ENCODE data around the gene SAP25. TPM values are rescaled to one million over a fixed set of nuclear protein-coding genes. Genes with fewer than 3 reads are reported as not detected.
A peak's percentile ranks its signal among the peaks of the same experiment; 100 is the strongest.

Gene SAP25
- total RNA-seq, 1 donor from 2014 or later = not detected

GRCh38 chr7:100607111-100607510 is 33.4 kb upstream of the SAP25 start:
- peaks cover 5% of the 10 kb centered on the region for H4K20me1 ChIP-seq (ENCODE audit: low read depth)
- H3F3A ChIP-seq (ENCODE audit: low read depth) = peaks cover 50% of the 10 kb centered on the region
- no peak overlapping the region for H3K9ac ChIP-seq
- H3K79me2 ChIP-seq (ENCODE audit: low read depth) = no peaks in the 10 kb centered on the region
- DNase-seq (ENCODE audit: low spot score) = no peak
- peaks cover 30% of the 10 kb centered on the region for H3K27me3 ChIP-seq
- H3K4me3 Mint-ChIP-seq = peak overlapping the region; percentile 36
- no peak overlapping the region for H2AFZ ChIP-seq (replicated peaks)
- H3K36me3 Mint-ChIP-seq = no peaks in the 10 kb centered on the region
- peaks cover 25% of the 10 kb centered on the region for H3K4me1 ChIP-seq
- no peaks in the 10 kb centered on the region for H3K36me3 ChIP-seq
- peaks cover 34% of the 10 kb centered on the region for H3K4me1 Mint-ChIP-seq
- no peaks in the 10 kb centered on the region for H3K9me3 Mint-ChIP-seq
- TF ChIP-seq EZH2phosphoT487 (IDR thresholded peaks at IDR 0.05) (no peak), CTCF (IDR thresholded peaks at IDR 0.05) (no peak), EZH2 (IDR thresholded peaks at IDR 0.05) (no peak)
- no peak overlapping the region for H3K27ac Mint-ChIP-seq
- no peaks in the 10 kb centered on the region for H3K9me3 ChIP-seq (ENCODE audit: low read depth)
- H3K4me3 ChIP-seq = no peak overlapping the region
- peaks cover 18% of the 10 kb centered on the region for H3K27me3 Mint-ChIP-seq (ENCODE audit: insufficient read depth, low read depth)
- no peak overlapping the region for H3K27ac ChIP-seq
- no peak overlapping the region for H3K4me2 ChIP-seq

- H3K4me1 Mint-ChIP-seq = peaks cover 36% of the 10 kb centered on the region
Measured at GRCh38 chr7:100606313-100606712, 32.6 kb upstream of the SAP25 start.

GRCh38 chr7:100604976-100605911 is 31.5 kb upstream of the SAP25 start:
- H3K79me2 ChIP-seq (ENCODE audit: low read depth) = no peaks in the 10 kb centered on the region
- peak overlapping the region; percentile 90 for H3K4me2 ChIP-seq
- H3K27ac Mint-ChIP-seq = no peak overlapping the region
- H3K27me3 ChIP-seq = peaks cover 30% of the 10 kb centered on the region
- no peak overlapping the region for H3K27ac ChIP-seq
- no peak for TF ChIP-seq CTCF (IDR thresholded peaks at IDR 0.05)
- TF ChIP-seq EZH2phosphoT487 (IDR thresholded peaks at IDR 0.05) = no peak
- TF ChIP-seq EZH2 (IDR thresholded peaks at IDR 0.05) = peak; percentile 53
- peaks cover 37% of the 10 kb centered on the region for H3K4me1 Mint-ChIP-seq
- H2AFZ ChIP-seq (replicated peaks) = peak overlapping the region; percentile 50
- H3F3A ChIP-seq (ENCODE audit: low read depth) = peaks cover 39% of the 10 kb centered on the region
- H3K9me3 Mint-ChIP-seq = no peaks in the 10 kb centered on the region
- H3K36me3 Mint-ChIP-seq = no peaks in the 10 kb centered on the region
- H3K9me3 ChIP-seq (ENCODE audit: low read depth) = no peaks in the 10 kb centered on the region
- peaks cover 13% of the 10 kb centered on the region for H3K27me3 Mint-ChIP-seq (ENCODE audit: insufficient read depth, low read depth)
- H3K4me3 Mint-ChIP-seq = peak overlapping the region; percentile 85
- H3K4me3 ChIP-seq = peak overlapping the region; percentile 63
- H3K36me3 ChIP-seq = no peaks in the 10 kb centered on the region
- no peak overlapping the region for H3K9ac ChIP-seq
- H3K4me1 ChIP-seq = peaks cover 32% of the 10 kb centered on the region
- H4K20me1 ChIP-seq (ENCODE audit: low read depth) = peaks cover 5% of the 10 kb centered on the region
- DNase-seq (ENCODE audit: low spot score) = peak; percentile 80

More at GRCh38 chr7:100606313-100606712, 32.6 kb upstream of the SAP25 start:
- peaks cover 30% of the 10 kb centered on the region for H3K27me3 ChIP-seq
- peaks cover 32% of the 10 kb centered on the region for H3K4me1 ChIP-seq
- peak overlapping the region; percentile 90 for H3K4me2 ChIP-seq
- Mint-ChIP-seq H3K9me3 (no peaks in the 10 kb centered on the region), H3K27me3 (ENCODE audit: insufficient read depth, low read depth) (peaks cover 13% of the 10 kb centered on the region), H3K4me3 (peak overlapping the region; percentile 50), H3K27ac (no peak overlapping the region), H3K36me3 (no peaks in the 10 kb centered on the region)
- no peak overlapping the region for H3K9ac ChIP-seq
- H3K79me2 ChIP-seq (ENCODE audit: low read depth) = no peaks in the 10 kb centered on the region
- no peak overlapping the region for H2AFZ ChIP-seq (replicated peaks)
- H3K9me3 ChIP-seq (ENCODE audit: low read depth) = no peaks in the 10 kb centered on the region
- no peak overlapping the region for H3K27ac ChIP-seq
- peaks cover 5% of the 10 kb centered on the region for H4K20me1 ChIP-seq (ENCODE audit: low read depth)
- H3K4me3 ChIP-seq = no peak overlapping the region
- peaks cover 45% of the 10 kb centered on the region for H3F3A ChIP-seq (ENCODE audit: low read depth)
- DNase-seq (ENCODE audit: low spot score) = no peak
- TF ChIP-seq EZH2phosphoT487 (IDR thresholded peaks at IDR 0.05) (no peak), CTCF (IDR thresholded peaks at IDR 0.05) (no peak), EZH2 (IDR thresholded peaks at IDR 0.05) (no peak)
- H3K36me3 ChIP-seq = no peaks in the 10 kb centered on the region

Data from neural progenitor cell (in vitro differentiated cells).